AG04450 (cell line): ENCODE data around the gene NHSL2. TPM values are rescaled to one million over a fixed set of nuclear protein-coding genes. Genes with fewer than 3 reads are reported as not detected.
"Not testable (repeated sequence)": the region's sequence is repeated elsewhere in the genome, so short reads cannot be mapped to it uniquely, and the experiment has no call there.

Experiments
- CTCF ChIA-PET: fragments of 300-600, 350-600 bp; formaldehyde crosslinking; extraction: SDS; loops from one replicate; lab custom pipeline; 2022; ENCODE audit warnings: antibody characterized with exemption, inconsistent platforms; lab: Charles Lee
- POLR2A ChIA-PET: fragments of 350-600 bp; formaldehyde crosslinking; extraction: SDS; loops from one replicate; lab custom pipeline; 2021; ENCODE audit warnings: antibody characterized with exemption, inconsistent platforms; lab: Yijun Ruan, JAX
- DNase-seq: peaks from one replicate; pipeline ENCODE4 v3.0.0-alpha.2; 2011; ENCODE audit warnings: low read depth, low spot score
- H3K27ac ChIP-seq: one replicate; pipeline ENCODE4 v1.5.1; 2012; ENCODE audit warnings: low read depth, low read length, control low read depth
- H3K27me3 ChIP-seq: one replicate; pipeline ENCODE4 v1.6.0; 2012; ENCODE audit warnings: low read length; ENCODE audit not compliant: control insufficient read depth, insufficient read depth
- H3K4me3 ChIP-seq: 2 replicates; pipeline ENCODE4 v1.5.1; 2011; ENCODE audit warnings: mild to moderate bottlenecking, low read depth, low read length, control low read depth
- H3K9me3 ChIP-seq: 2 replicates; pipeline ENCODE4 v1.5.1; 2012; ENCODE audit warnings: low read length; ENCODE audit not compliant: control insufficient read depth, insufficient read depth
- CTCF ChIP-seq: IDR thresholded peaks from 2 replicates; pipeline ENCODE4 v1.5.1; 2011; ENCODE audit warnings: low read depth, low read length, control low read depth, inconsistent platforms
- polyA plus RNA-seq: library from polyadenylated mRNA; depleted of rRNA; stranded (reverse); fragments of >200 nt; gene quantifications from 2 replicates; pipeline ENCODE4 v1.2.3, GENCODE V29; 2011

The NHSL2 gene
- polyA plus RNA-seq, 1 experiment: 3.0 TPM

GRCh38 chrX:72169008-72169728, 258.5 kb downstream of the NHSL2 start:
- H3K4me3 ChIP-seq: no peak overlapping the region
- ChIA-PET CTCF (no interaction called here), POLR2A (no interaction called here)
- no peaks in the 10 kb centered on the region for H3K27me3 ChIP-seq
- no peak for TF ChIP-seq CTCF
- DNase-seq: no peak
- no peaks in the 10 kb centered on the region for H3K9me3 ChIP-seq
- no peak overlapping the region for H3K27ac ChIP-seq

GRCh38 chrX:72176289-72176688, 265.6 kb downstream of the NHSL2 start:
- H3K27me3 ChIP-seq, POLR2A ChIA-PET, H3K4me3 ChIP-seq, CTCF ChIA-PET, H3K9me3 ChIP-seq, DNase-seq, H3K27ac ChIP-seq: not testable (repeated sequence)

- no peaks in the 10 kb centered on the region for H3K27me3 ChIP-seq
- no peak overlapping the region for H3K27ac ChIP-seq
- no peak for TF ChIP-seq CTCF
- H3K9me3 ChIP-seq: no peaks in the 10 kb centered on the region; the same call in 1 of the 2 replicates
- ChIA-PET POLR2A (no interaction called here), CTCF (no interaction called here)
- DNase-seq: no peak
- H3K4me3 ChIP-seq: no peak overlapping the region
Measured at GRCh38 chrX:72176981-72177380, 266.3 kb downstream of the NHSL2 start.

GRCh38 chrX:72180539-72180938, 269.9 kb downstream of the NHSL2 start:
- no peak overlapping the region for H3K27ac ChIP-seq
- H3K4me3 ChIP-seq: peak overlapping the region; percentile 84
- POLR2A ChIA-PET: interaction anchor here (0.6 to 2.2 kb wide), 5 partner anchors 22 to 162 kb away, joined by 3 to 11 read pairs (median 5); partner anchors contain the start of genes RPS4X and RTL5

More at GRCh38 chrX:72180539-72180938, 269.9 kb downstream of the NHSL2 start:
- CTCF ChIA-PET: interaction anchor here (0.8 to 1.1 kb wide), 3 partner anchors 55 to 181 kb away, joined by 3 to 4 read pairs (median 3); no protein-coding TSS in a partner anchor
- H3K27me3 ChIP-seq: no peaks in the 10 kb centered on the region
- TF ChIP-seq CTCF: no peak
- DNase-seq: no peak
- H3K9me3 ChIP-seq: no peaks in the 10 kb centered on the region; the same call in 1 of the 2 replicates
